CD4-positive, alpha-beta T cell (primary cell): ENCODE measurements around the gene LDLR. TPM values are rescaled to one million over a fixed set of nuclear protein-coding genes. Genes with fewer than 3 reads are reported as not detected.

Experiments
- ATAC-seq: fragments of 200-7000 bp; cut with Tn5 transposase; one replicate; pipeline ENCODE4 v1.10.0; 2022; ENCODE audit warnings: mild to moderate bottlenecking; ENCODE audit not compliant: poor library complexity
- CTCF ChIA-PET: fragments of 350-600 bp; sonication (Branson Sonifier 250); formaldehyde crosslinking; loops from one replicate; lab custom pipeline; 2021; ENCODE audit warnings: antibody characterized with exemption, inconsistent platforms; lab: Charles Lee
- POLR2A ChIA-PET: fragments of 350-600 bp; sonication (Branson Sonifier 250); formaldehyde crosslinking; loops from one replicate; lab custom pipeline; 2021; ENCODE audit warnings: antibody characterized with exemption, inconsistent platforms; lab: Charles Lee
- DNase-seq, 14 experiments: peaks; one replicate each; pipeline ENCODE4 v3.0.0-alpha.2; 2013 to 2020; ENCODE audit warnings: mixed read lengths in 2 of 14
- H3K27ac ChIP-seq, 2 donors: one replicate each; pipeline versions ENCODE4 v1.5.1 to v1.7.0; 2013; ENCODE audit warnings: low read length in 2 of 2, low read depth in 1 of 2, mild to moderate bottlenecking in 1 of 2
- H3K27me3 ChIP-seq, 2 experiments: 1 replicate in 1 of 2; 2 replicates in 1 of 2; pipeline versions ENCODE4 v1.6.1 to v1.7.0; 2013; ENCODE audit warnings: low read length in 2 of 2, control low read depth in 1 of 2, mild to moderate bottlenecking in 1 of 2, moderate library complexity in 1 of 2; ENCODE audit not compliant: insufficient read depth in 2 of 2, control insufficient read depth in 1 of 2
- H3K36me3 ChIP-seq: one replicate; pipeline ENCODE4 v1.6.1; 2013; ENCODE audit warnings: low read length, control low read depth; ENCODE audit not compliant: insufficient read depth
- H3K4me1 ChIP-seq: one replicate; pipeline ENCODE4 v1.6.1; 2013; ENCODE audit warnings: low read length, control low read depth; ENCODE audit not compliant: insufficient read depth
- H3K4me3 ChIP-seq: one replicate; pipeline ENCODE4 v1.5.1; 2013; ENCODE audit warnings: mild to moderate bottlenecking, low read length, moderate library complexity
- H3K9me3 ChIP-seq, 2 experiments: 1 replicate in 1 of 2; 2 replicates in 1 of 2; pipeline versions ENCODE4 v1.6.1 to v1.7.0; 2013; ENCODE audit warnings: low read length in 2 of 2, mild to moderate bottlenecking in 2 of 2, control low read depth in 1 of 2, moderate library complexity in 1 of 2; ENCODE audit not compliant: control insufficient read depth in 1 of 2, insufficient read depth in 1 of 2
- H3K27ac Mint-ChIP-seq: one replicate; pipeline ENCODE4 v1.8.0; 2020; ENCODE audit warnings: mixed read lengths
- H3K27me3 Mint-ChIP-seq: one replicate; pipeline ENCODE4 v1.8.0; 2021; ENCODE audit warnings: mixed read lengths
- H3K36me3 Mint-ChIP-seq: one replicate; pipeline ENCODE4 v1.8.0; 2021; ENCODE audit warnings: low read depth, mixed read lengths
- H3K4me1 Mint-ChIP-seq: one replicate; pipeline ENCODE4 v1.8.0; 2021; ENCODE audit warnings: low read depth, mixed read lengths
- H3K4me3 Mint-ChIP-seq: one replicate; pipeline ENCODE4 v1.8.0; 2020; ENCODE audit warnings: mild to moderate bottlenecking, mixed read lengths
- H3K9me3 Mint-ChIP-seq: one replicate; pipeline ENCODE4 v1.8.0; 2020; ENCODE audit warnings: mixed read lengths
- CTCF ChIP-seq: fragments of 200-600 bp; IDR thresholded peaks from one replicate; pipeline ENCODE4 v1.8.0; 2022; ENCODE audit warnings: antibody characterized with exemption, mild to moderate bottlenecking
- intact Hi-C, 2 experiments: fragments of 100-400 bp; cut with DNase I in 1 of 2; cut with micrococcal nuclease in 1 of 2; formaldehyde crosslinking; loops; one replicate each; pipeline versions ENCODE4 v1.15.1 to v1.9.0; 2023 to 2025; cut with DNase I, micrococcal nuclease
- total RNA-seq, 174 experiments: library from RNA in 2 of 174; stranded (reverse) in 2 of 174; gene quantifications; one replicate each; pipeline ENCODE4 v1.2.3 and lab custom pipeline; 2021 to 2026

The LDLR gene
- total RNA-seq, 2 experiments from 2014 or later = 32.5 to 34.0 TPM

DNA sequence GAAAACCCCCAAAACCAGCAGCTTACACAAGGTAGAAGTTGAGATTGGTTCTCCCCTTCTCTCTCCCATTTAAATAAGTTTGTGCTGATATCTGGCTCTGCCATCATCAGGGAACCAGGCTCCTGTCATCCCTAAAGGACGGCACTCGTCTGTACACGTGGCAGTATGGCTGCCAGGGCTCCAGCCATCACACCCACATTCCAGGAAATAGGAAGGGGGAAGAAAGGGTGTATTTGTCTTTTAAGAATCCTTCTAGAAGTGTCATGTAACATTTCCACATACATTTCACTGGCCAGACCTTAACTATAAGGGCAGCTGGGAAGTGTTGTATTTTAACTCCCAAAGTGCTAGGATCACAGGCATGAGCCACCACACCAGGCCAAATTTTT, 56.3 kb downstream of the LDLR start:
- ChIA-PET CTCF (no interaction called here), POLR2A (no interaction called here)
- no peak for ATAC-seq
- Mint-ChIP-seq H3K4me3 (no peak overlapping the region), H3K27ac (no peak overlapping the region), H3K9me3 (no peaks in the 10 kb centered on the region), H3K36me3 (no peaks in the 10 kb centered on the region), H3K27me3 (no peaks in the 10 kb centered on the region), H3K4me1 (no peaks in the 10 kb centered on the region)
- peaks cover 0 to 4% of the 10 kb centered on the region in 2 experiments for H3K9me3 ChIP-seq
- no peaks in the 10 kb centered on the region for H3K36me3 ChIP-seq
- no peak overlapping the region for H3K4me3 ChIP-seq
- no peak overlapping the region for H3K27ac ChIP-seq
- TF ChIP-seq CTCF = no peak
- peaks cover 11% of the 10 kb centered on the region for H3K4me1 ChIP-seq
- intact Hi-C loops = no loop called here
- DNase-seq = no peak
- H3K27me3 ChIP-seq = no peaks in the 10 kb centered on the region

GRCh38 chr19:11148001-11148400, 58.7 kb downstream of the LDLR start:
- H3K9me3 ChIP-seq = peaks cover 0 to 4% of the 10 kb centered on the region in 2 experiments
- no peak overlapping the region for H3K4me3 Mint-ChIP-seq
- no peaks in the 10 kb centered on the region for H3K27me3 ChIP-seq
- H3K27ac ChIP-seq = no peak overlapping the region
- peaks cover 5% of the 10 kb centered on the region for H3K4me1 ChIP-seq
- TF ChIP-seq CTCF = no peak
- no peaks in the 10 kb centered on the region for H3K9me3 Mint-ChIP-seq
- no peaks in the 10 kb centered on the region for H3K36me3 ChIP-seq
- H3K4me1 Mint-ChIP-seq = no peaks in the 10 kb centered on the region
- H3K4me3 ChIP-seq = no peak overlapping the region
- CTCF ChIA-PET = no interaction called here
- no peak for DNase-seq
- intact Hi-C loops = loop anchor here in 1 of 2 experiments (1.0 kb wide), 1 partner anchor 18 kb away; no protein-coding TSS in a partner anchor
- no peaks in the 10 kb centered on the region for H3K36me3 Mint-ChIP-seq
- no peak overlapping the region for H3K27ac Mint-ChIP-seq
- POLR2A ChIA-PET = no interaction called here
- H3K27me3 Mint-ChIP-seq = no peaks in the 10 kb centered on the region
- no peak for ATAC-seq

DNA sequence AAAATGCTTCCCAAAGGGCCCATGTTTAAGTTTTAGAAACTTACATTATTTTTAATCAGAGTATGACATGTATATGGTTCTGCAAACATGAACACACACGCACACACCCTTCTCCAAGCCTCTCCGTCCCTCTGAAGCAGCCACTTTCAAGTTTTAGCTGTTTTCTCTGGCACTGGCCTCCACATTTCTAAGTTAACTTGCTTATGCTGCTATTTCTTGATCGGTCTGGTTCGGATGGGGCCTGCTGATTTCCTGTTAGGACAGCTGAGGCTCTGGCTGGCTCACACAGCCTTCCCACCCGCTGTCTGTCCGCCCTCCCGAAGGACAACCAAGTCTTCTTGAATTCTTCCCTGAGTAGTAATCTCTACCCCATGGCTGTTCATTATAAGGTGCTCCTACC, 61.9 kb downstream of the LDLR start:
- peaks cover 4% of the 10 kb centered on the region for H3K36me3 Mint-ChIP-seq

More for the DNA sequence above, 61.9 kb downstream of the LDLR start:
- TF ChIP-seq CTCF = no peak
- Mint-ChIP-seq H3K9me3 (no peaks in the 10 kb centered on the region), H3K4me1 (peaks cover 14% of the 10 kb centered on the region), H3K27ac (no peak overlapping the region), H3K27me3 (no peaks in the 10 kb centered on the region), H3K4me3 (no peak overlapping the region)
- Histone ChIP-seq H3K4me1 (peaks cover 13% of the 10 kb centered on the region), H3K36me3 (no peaks in the 10 kb centered on the region), H3K27ac (no peak overlapping the region), H3K4me3 (no peak overlapping the region), H3K9me3 (no peaks in the 10 kb centered on the region), H3K27me3 (no peaks in the 10 kb centered on the region)
- ATAC-seq = no peak
- intact Hi-C loops = no loop called here
- no peak for DNase-seq
- ChIA-PET CTCF (interaction anchor here (0.6 kb wide), 2 partner anchors 9 to 1803 kb away, joined by 3 to 5 read pairs; no protein-coding TSS in a partner anchor), POLR2A (no interaction called here)
